HepG2 (cell line): ENCODE measurements around the gene CIT. TPM values are rescaled to one million over a fixed set of nuclear protein-coding genes. Genes with fewer than 3 reads are reported as not detected.

Experiments
- ATF1 ChIP-seq: IDR thresholded peaks from 2 replicates; pipeline ENCODE4 v1.6.1; 2016; ENCODE audit warnings: mild to moderate bottlenecking, control low read depth
- DMTF1 ChIP-seq: sonication (generic); formaldehyde crosslinking; IDR thresholded peaks from 2 replicates; pipeline ENCODE4 v1.4.0; 2020; ENCODE audit warnings: mild to moderate bottlenecking, missing genetic modification reagents
- E2F2 ChIP-seq: sonication (generic); formaldehyde crosslinking; IDR thresholded peaks from 2 replicates; pipeline ENCODE4 v1.4.0; 2020; ENCODE audit warnings: missing genetic modification reagents, borderline replicate concordance
- FOXC1 ChIP-seq: sonication (generic); formaldehyde crosslinking; IDR thresholded peaks from 2 replicates; pipeline ENCODE4 v1.8.0; 2022; ENCODE audit warnings: mild to moderate bottlenecking, missing genetic modification reagents, borderline replicate concordance
- FOXK1 ChIP-seq: sonication (generic); formaldehyde crosslinking; IDR thresholded peaks from 2 replicates; pipeline ENCODE4 v1.4.0; 2020; ENCODE audit warnings: low read depth, missing genetic modification reagents, borderline replicate concordance
- GATAD1 ChIP-seq: IDR thresholded peaks from 2 replicates; pipeline ENCODE4 v1.6.1; 2016; ENCODE audit warnings: missing genetic modification reagents, missing compliant biosample characterization
- GPN1 ChIP-seq: sonication (generic); formaldehyde crosslinking; IDR thresholded peaks from 2 replicates; pipeline ENCODE4 v1.5.1; 2020; ENCODE audit warnings: missing genetic modification reagents, borderline replicate concordance
- MBNL3 ChIP-seq: fragments of 250-450 bp; sonication (Bioruptor Pico); conservative IDR thresholded peaks from 2 replicates; pipeline ENCODE4 v1.8.0; 2022; ENCODE audit warnings: mild to moderate bottlenecking, inconsistent platforms
- NCOA1 ChIP-seq: sonication (generic); formaldehyde crosslinking; IDR thresholded peaks from 2 replicates; pipeline ENCODE4 v1.9.0; 2021; ENCODE audit warnings: missing genetic modification reagents
- NFKBIZ ChIP-seq: IDR thresholded peaks from 2 replicates; pipeline ENCODE4 v1.6.1; 2018; ENCODE audit warnings: missing genetic modification reagents, missing compliant biosample characterization
- NR2C2 ChIP-seq: sonication (generic); formaldehyde crosslinking; IDR thresholded peaks from 2 replicates; pipeline ENCODE4 v1.4.0; 2020; ENCODE audit warnings: missing genetic modification reagents, mild to moderate bottlenecking, moderate library complexity, borderline replicate concordance
- RFX3 ChIP-seq: IDR thresholded peaks from 2 replicates; pipeline ENCODE4 v1.6.1; 2016; ENCODE audit warnings: missing biosample characterization, missing genetic modification reagents
- RFXANK ChIP-seq: IDR thresholded peaks from 2 replicates; pipeline ENCODE4 v1.6.1; 2016
- SMAD1 ChIP-seq: sonication (generic); formaldehyde crosslinking; IDR thresholded peaks from 2 replicates; pipeline ENCODE4 v1.4.0; 2020; ENCODE audit warnings: missing genetic modification reagents, low read depth, mild to moderate bottlenecking, borderline replicate concordance
- TEF ChIP-seq: sonication (generic); formaldehyde crosslinking; IDR thresholded peaks from 2 replicates; pipeline ENCODE4 v1.5.0; 2020; ENCODE audit warnings: missing genetic modification reagents
- ZBTB37 ChIP-seq: sonication (generic); formaldehyde crosslinking; IDR thresholded peaks from 2 replicates; pipeline ENCODE4 v1.4.0; 2020; ENCODE audit warnings: mild to moderate bottlenecking, missing genetic modification reagents
- ZBTB7B ChIP-seq: sonication (generic); formaldehyde crosslinking; IDR thresholded peaks from 2 replicates; pipeline ENCODE4 v1.4.0; 2020; ENCODE audit warnings: missing genetic modification reagents
- ZMYM4 ChIP-seq: sonication (generic); formaldehyde crosslinking; IDR thresholded peaks from 2 replicates; pipeline ENCODE4 v1.8.1; 2023; ENCODE audit warnings: mild to moderate bottlenecking, missing genetic modification reagents
- ZNF382 ChIP-seq: sonication (generic); formaldehyde crosslinking; IDR thresholded peaks from 2 replicates; pipeline ENCODE4 v1.5.0; 2020; ENCODE audit warnings: missing genetic modification reagents, mild to moderate bottlenecking, borderline replicate concordance
- ZNF569 ChIP-seq: sonication (generic); formaldehyde crosslinking; IDR thresholded peaks from 2 replicates; pipeline ENCODE4 v1.5.0; 2020; ENCODE audit warnings: mild to moderate bottlenecking, missing genetic modification reagents, moderate library complexity, borderline replicate concordance
- ZNF605 ChIP-seq: sonication (generic); formaldehyde crosslinking; IDR thresholded peaks from 2 replicates; pipeline ENCODE4 v1.8.0; 2022; ENCODE audit warnings: mild to moderate bottlenecking, missing genetic modification reagents
- ZSCAN12 ChIP-seq: sonication (generic); formaldehyde crosslinking; IDR thresholded peaks from 2 replicates; pipeline ENCODE4 v1.9.0; 2021; ENCODE audit warnings: mild to moderate bottlenecking, missing genetic modification reagents
- polyA plus RNA-seq, 8 experiments: library from polyadenylated mRNA; depleted of rRNA in 3 of 8; stranded (reverse) in 7 of 8; unstranded in 1 of 8; fragments of >200 nt; fragmentation: Illumina TruSeq in 4 of 8; extraction: Trizol in 4 of 8; gene quantifications; 2 replicates each; pipeline versions ENCODE4 v1.2.1 to v1.2.3, GENCODE V29; 2011 to 2016; ENCODE audit warnings: low read depth in 4 of 8, missing spikeins in 1 of 8, mixed read lengths in 1 of 8; ENCODE audit not compliant: insufficient read depth in 1 of 8
- total RNA-seq, 5 experiments: library from RNA; depleted of rRNA; stranded (reverse); fragments of >200 nt; fragmentation: Illumina TruSeq; extraction: Trizol; gene quantifications; 2 replicates each; pipeline ENCODE4 v1.2.3, GENCODE V29; 2016; ENCODE audit warnings: low read depth in 1 of 5
- TF ChIP-seq, protein P1 (sequence below): sonication (generic); formaldehyde crosslinking; IDR thresholded peaks from 2 replicates; pipeline ENCODE4 v1.4.0; 2020; ENCODE audit warnings: mild to moderate bottlenecking, missing genetic modification reagents, borderline replicate concordance

CIT gene
- total and polyA plus RNA-seq, 2 of the 13 experiments (the other 11 are each of a cell fraction or from before 2014, with no cell fraction given): 7.7 to 11.7 TPM

DNA sequence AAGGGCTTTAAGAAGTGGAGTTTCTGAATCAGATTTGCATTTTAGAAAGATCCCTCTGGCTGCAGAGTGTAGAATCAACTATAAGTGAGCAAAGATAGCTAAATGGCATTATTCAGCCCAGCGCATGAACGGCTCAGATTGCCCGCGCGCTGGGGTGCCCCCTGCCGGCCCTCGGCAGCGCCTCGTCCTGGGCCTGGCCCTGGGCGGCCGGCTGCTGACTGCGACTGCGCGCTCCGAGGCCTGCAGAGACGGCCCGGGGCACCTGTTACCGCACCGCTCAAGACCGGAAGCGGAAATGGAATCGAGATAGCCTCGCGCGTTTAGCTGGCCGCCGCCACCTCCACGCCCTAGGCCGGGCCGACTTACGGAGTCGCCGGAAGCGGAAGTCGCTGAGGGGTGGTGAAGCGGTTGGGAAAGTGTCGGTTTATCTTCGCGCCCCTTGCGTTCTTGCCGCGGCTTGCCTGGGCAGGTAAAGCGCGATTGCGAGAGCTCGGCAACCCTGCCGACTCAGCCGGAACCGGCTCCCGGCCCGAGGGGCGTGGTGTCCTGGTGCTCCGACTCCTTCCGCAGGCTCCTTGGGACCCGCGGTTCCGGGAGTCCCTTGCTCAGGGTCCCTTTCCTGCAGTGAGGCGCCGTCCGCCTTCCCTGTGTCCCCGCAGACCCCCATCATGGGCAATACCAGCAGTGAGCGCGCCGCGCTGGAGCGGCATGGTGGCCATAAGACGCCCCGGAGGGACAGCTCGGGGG, 209.4 kb downstream of the CIT start, which contains the start of gene PRKAB1 (continued):
- TF ChIP-seq, protein P1, sequence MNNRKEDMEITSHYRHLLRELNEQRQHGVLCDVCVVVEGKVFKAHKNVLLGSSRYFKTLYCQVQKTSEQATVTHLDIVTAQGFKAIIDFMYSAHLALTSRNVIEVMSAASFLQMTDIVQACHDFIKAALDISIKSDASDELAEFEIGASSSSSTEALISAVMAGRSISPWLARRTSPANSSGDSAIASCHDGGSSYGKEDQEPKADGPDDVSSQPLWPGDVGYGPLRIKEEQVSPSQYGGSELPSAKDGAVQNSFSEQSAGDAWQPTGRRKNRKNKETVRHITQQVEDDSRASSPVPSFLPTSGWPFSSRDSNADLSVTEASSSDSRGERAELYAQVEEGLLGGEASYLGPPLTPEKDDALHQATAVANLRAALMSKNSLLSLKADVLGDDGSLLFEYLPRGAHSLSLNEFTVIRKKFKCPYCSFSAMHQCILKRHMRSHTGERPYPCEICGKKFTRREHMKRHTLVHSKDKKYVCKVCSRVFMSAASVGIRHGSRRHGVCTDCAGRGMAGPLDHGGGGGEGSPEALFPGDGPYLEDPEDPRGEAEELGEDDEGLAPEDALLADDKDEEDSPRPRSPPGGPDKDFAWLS (CRISPR knock-in tag): no peak
- peak; percentile 66; the same call in 1 of the 2 replicates for TF ChIP-seq ZBTB7B
- TF ChIP-seq DMTF1 (CRISPR knock-in tag): no peak
- peak; percentile 86; the same call in 1 of the 2 replicates for TF ChIP-seq E2F2 (CRISPR knock-in tag)
- no peak for TF ChIP-seq ATF1 (CRISPR knock-in tag)
- no peak for TF ChIP-seq ZSCAN12 (CRISPR knock-in tag)
- TF ChIP-seq MBNL3 (CRISPR knock-in tag): no peak
- TF ChIP-seq FOXK1: peak; percentile 66; the same call in 1 of the 2 replicates
- no peak for TF ChIP-seq RFXANK
- TF ChIP-seq ZMYM4 (CRISPR knock-in tag): peak; percentile 89
- peak; percentile 93 for TF ChIP-seq NR2C2 (CRISPR knock-in tag)
- no peak; the same call in 1 of the 2 replicates for TF ChIP-seq TEF (CRISPR knock-in tag)
- peak; percentile 90 for TF ChIP-seq GATAD1 (CRISPR knock-in tag)
- no peak for TF ChIP-seq ZBTB37 (CRISPR knock-in tag)
- no peak for TF ChIP-seq ZNF382 (CRISPR knock-in tag)
- TF ChIP-seq SMAD1 (CRISPR knock-in tag): peak; percentile 78; the same call in 1 of the 2 replicates
- no peak for TF ChIP-seq NFKBIZ
- peak; percentile 62; the same call in 1 of the 2 replicates for TF ChIP-seq FOXC1 (CRISPR knock-in tag)
- peak; percentile 91 for TF ChIP-seq ZNF605 (CRISPR knock-in tag)
- no peak for TF ChIP-seq ZNF569 (CRISPR knock-in tag)
- TF ChIP-seq NCOA1 (CRISPR knock-in tag): no peak
- no peak for TF ChIP-seq GPN1 (CRISPR knock-in tag)
- no peak for TF ChIP-seq RFX3
